HL-60/S4 treated with retinoic acid at 250 ng/mL for 4 days and 3 days (cell line): ENCODE measurements around the gene PLD4.
"Not testable (repeated sequence)": the region's sequence is repeated elsewhere in the genome, so short reads cannot be mapped to it uniquely, and the experiment has no call there.

Experiments used
- in situ Hi-C: fragments of 300-500 bp; cut with MboI; formaldehyde crosslinking; loops from 2 replicates; pipeline ENCODE4 v1.7.0; 2022; ENCODE audit warnings: low sequenced_read_pairs

The PLD4 gene

GRCh38 chr14:104898195-104898558, 26.5 kb upstream of the PLD4 start:
- in situ Hi-C loops: no loop called here

- in situ Hi-C loops: no loop called here
Observed at GRCh38 chr14:104898870-104899510, 25.7 kb upstream of the PLD4 start.

GRCh38 chr14:104899781-104900180, 24.9 kb upstream of the PLD4 start:
- in situ Hi-C loops: no loop called here

- in situ Hi-C loops: no loop called here
Observed at GRCh38 chr14:104900639-104901512, 23.8 kb upstream of the PLD4 start.

GRCh38 chr14:104903990-104904389, 20.7 kb upstream of the PLD4 start:
- in situ Hi-C loops: no loop called here

GRCh38 chr14:104904650-104905578, 19.8 kb upstream of the PLD4 start:
- in situ Hi-C loops: not testable (repeated sequence)

GRCh38 chr14:104905579-104905933, 19.1 kb upstream of the PLD4 start:
- in situ Hi-C loops: not testable (repeated sequence)

- in situ Hi-C loops: no loop called here
Observed at GRCh38 chr14:104908303-104908702, 16.4 kb upstream of the PLD4 start.

GRCh38 chr14:104912053-104912452, 12.6 kb upstream of the PLD4 start:
- in situ Hi-C loops: no loop called here

GRCh38 chr14:104913435-104913834, 11.2 kb upstream of the PLD4 start:
- in situ Hi-C loops: no loop called here

GRCh38 chr14:104917116-104917515, 7.6 kb upstream of the PLD4 start:
- in situ Hi-C loops: no loop called here

- in situ Hi-C loops: no loop called here
Observed at GRCh38 chr14:104917993-104918392, 6.7 kb upstream of the PLD4 start.

- in situ Hi-C loops: not testable (repeated sequence)
Observed at GRCh38 chr14:104919152-104919992, 5.3 kb upstream of the PLD4 start.

GRCh38 chr14:104919993-104920315, 4.7 kb upstream of the PLD4 start:
- in situ Hi-C loops: no loop called here

GRCh38 chr14:104923640-104924420, 849 bp upstream of the PLD4 start:
- in situ Hi-C loops: no loop called here

GRCh38 chr14:104925214-104925854, 655 bp downstream of the PLD4 start:
- in situ Hi-C loops: no loop called here

GRCh38 chr14:104925855-104926609, 1.4 kb downstream of the PLD4 start:
- in situ Hi-C loops: no loop called here

- in situ Hi-C loops: no loop called here
Observed at GRCh38 chr14:104926619-104927431, 2.1 kb downstream of the PLD4 start.
